HG03108 (cell line): ENCODE data around the gene BARHL1.

Experiments used
- ATAC-seq: cut with Tn5 transposase; IDR thresholded peaks from one replicate; pipeline ENCODE4 v1.9.1; 2021; ENCODE audit warnings: moderate library complexity; ENCODE audit not compliant: unreplicated experiment

The BARHL1 gene

GRCh38 chr9:132586830-132587591 lies 4.6 kb downstream of the BARHL1 start:
- ATAC-seq, result no peak

GRCh38 chr9:132587592-132587955 lies 5.2 kb downstream of the BARHL1 start:
- no peak for ATAC-seq

- ATAC-seq, result no peak
Measured at GRCh38 chr9:132588098-132588497, 5.7 kb downstream of the BARHL1 start.

GRCh38 chr9:132588501-132589147 lies 6.2 kb downstream of the BARHL1 start:
- ATAC-seq, result no peak

- no peak for ATAC-seq
Measured at GRCh38 chr9:132589148-132590036, 7.0 kb downstream of the BARHL1 start.

GRCh38 chr9:132590037-132590317 lies 7.6 kb downstream of the BARHL1 start:
- no peak for ATAC-seq

- ATAC-seq, result no peak
Measured at GRCh38 chr9:132590318-132591182, 8.1 kb downstream of the BARHL1 start.

- no peak for ATAC-seq
Measured at GRCh38 chr9:132591244-132591643, 8.8 kb downstream of the BARHL1 start.

- ATAC-seq, result no peak
Measured at GRCh38 chr9:132591751-132592314, 9.4 kb downstream of the BARHL1 start.

- no peak for ATAC-seq
Measured at GRCh38 chr9:132592451-132592850, 10.0 kb downstream of the BARHL1 start.

- ATAC-seq, result no peak
Measured at GRCh38 chr9:132594412-132594811, 12.0 kb downstream of the BARHL1 start.

GRCh38 chr9:132595319-132595718 lies 12.9 kb downstream of the BARHL1 start:
- ATAC-seq, result no peak

GRCh38 chr9:132596200-132596599 lies 13.8 kb downstream of the BARHL1 start:
- no peak for ATAC-seq

- ATAC-seq, result no peak
Measured at GRCh38 chr9:132597073-132597775, 14.8 kb downstream of the BARHL1 start.

- ATAC-seq, result no peak
Measured at GRCh38 chr9:132600326-132600984, 18.0 kb downstream of the BARHL1 start.

GRCh38 chr9:132602207-132602606 lies 19.8 kb downstream of the BARHL1 start:
- no peak for ATAC-seq

GRCh38 chr9:132605387-132605786 lies 23.0 kb downstream of the BARHL1 start:
- no peak for ATAC-seq

- ATAC-seq, result no peak
Measured at GRCh38 chr9:132606066-132606465, 23.7 kb downstream of the BARHL1 start.

GRCh38 chr9:132609184-132609583 lies 26.8 kb downstream of the BARHL1 start:
- no peak for ATAC-seq
